GM21717 (cell line): ENCODE results near the gene HTRA2.
"Not testable (repeated sequence)": the region's sequence is repeated elsewhere in the genome, so short reads cannot be mapped to it uniquely, and the experiment has no call there.

ENCODE experiments used
- ATAC-seq: cut with Tn5 transposase; IDR thresholded peaks from one replicate; pipeline ENCODE4 v1.9.1; 2021; ENCODE audit warnings: mild to moderate bottlenecking, moderate library complexity; ENCODE audit not compliant: unreplicated experiment

Gene HTRA2

GRCh38 chr2:74558284-74559230 is 28.8 kb downstream of the HTRA2 start:
- ATAC-seq: no peak

GRCh38 chr2:74559912-74560311 is 30.2 kb downstream of the HTRA2 start:
- ATAC-seq: no peak

DNA sequence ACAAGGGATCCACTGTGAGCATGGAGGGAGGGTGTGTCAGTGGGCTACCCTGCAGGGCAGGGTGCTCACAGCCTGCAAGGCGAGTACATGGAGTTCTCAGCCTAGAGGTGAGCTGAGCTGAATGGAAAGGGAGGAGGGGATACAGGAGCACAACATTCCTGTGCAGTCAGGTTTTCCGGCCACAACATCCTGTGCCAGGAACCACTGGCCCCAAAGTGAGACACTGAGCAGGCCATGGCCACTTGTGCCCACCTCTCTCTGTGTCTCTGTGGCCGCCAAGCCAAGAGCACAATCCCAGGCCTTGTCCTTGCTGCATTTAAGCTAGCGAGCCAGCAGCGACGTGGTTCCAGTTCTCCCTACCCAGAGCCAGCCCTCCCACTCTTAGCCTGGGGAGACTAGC is 30.9 kb downstream of the HTRA2 start:
- no peak for ATAC-seq

GRCh38 chr2:74561022-74561421 is 31.3 kb downstream of the HTRA2 start:
- not testable (repeated sequence) for ATAC-seq

- ATAC-seq: no peak
These were observed 32.5 kb downstream of the HTRA2 start for GRCh38 chr2:74562126-74562775.

DNA sequence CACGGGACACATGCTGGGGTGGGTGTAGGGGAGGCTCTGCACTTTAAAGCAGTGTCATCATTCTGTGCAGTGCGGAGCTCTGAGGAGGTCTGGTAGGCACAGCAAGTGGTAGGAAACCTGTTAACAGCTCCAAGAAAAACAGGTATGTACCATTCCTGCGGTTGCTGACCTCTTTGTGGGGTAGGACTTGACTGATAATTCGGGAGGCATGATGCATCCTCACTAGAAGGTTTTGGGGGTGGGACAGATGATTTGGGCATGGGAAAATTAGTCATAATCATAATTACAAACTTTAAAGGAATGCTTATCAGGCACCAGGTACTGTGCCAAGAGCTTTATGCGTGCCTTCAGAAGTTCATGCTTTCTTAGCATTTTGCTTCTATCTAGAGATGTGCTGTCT is 34.5 kb downstream of the HTRA2 start:
- ATAC-seq: no peak

DNA sequence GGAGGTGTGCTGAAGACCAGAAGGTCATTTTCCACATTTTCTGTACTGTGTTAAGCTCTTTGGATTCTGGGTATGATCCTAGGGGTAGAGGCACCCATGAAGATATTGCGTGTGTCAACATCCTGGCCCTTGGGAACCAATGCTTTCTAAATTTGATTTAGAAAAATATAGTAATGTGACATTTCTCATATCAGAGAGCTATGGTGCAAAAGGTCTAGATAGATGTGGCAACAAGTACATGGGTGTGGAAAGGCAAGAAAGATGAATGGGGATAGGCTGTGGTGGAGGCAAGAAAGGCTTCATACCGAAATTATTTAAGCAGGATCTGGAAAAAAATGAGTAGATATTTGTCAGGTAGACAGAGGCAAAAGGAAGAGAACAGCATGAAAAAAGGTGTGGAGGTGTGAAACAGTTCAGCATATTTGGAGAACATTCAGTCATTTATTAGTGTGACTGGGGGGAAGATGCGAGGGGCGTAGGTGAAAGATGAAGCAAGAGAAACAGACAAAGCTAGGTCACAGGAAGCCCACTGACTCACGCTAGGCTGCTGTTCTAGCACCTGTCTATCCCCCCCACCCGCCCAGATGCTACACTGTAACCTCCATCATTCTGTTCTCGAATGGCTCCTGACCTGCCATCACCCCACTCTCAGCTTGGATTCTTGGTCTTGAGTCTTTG is 36.5 kb downstream of the HTRA2 start:
- ATAC-seq: no peak

- no peak for ATAC-seq
These were observed 37.0 kb downstream of the HTRA2 start for GRCh38 chr2:74566754-74567085.

GRCh38 chr2:74567881-74568280 is 38.1 kb downstream of the HTRA2 start:
- ATAC-seq: no peak

DNA sequence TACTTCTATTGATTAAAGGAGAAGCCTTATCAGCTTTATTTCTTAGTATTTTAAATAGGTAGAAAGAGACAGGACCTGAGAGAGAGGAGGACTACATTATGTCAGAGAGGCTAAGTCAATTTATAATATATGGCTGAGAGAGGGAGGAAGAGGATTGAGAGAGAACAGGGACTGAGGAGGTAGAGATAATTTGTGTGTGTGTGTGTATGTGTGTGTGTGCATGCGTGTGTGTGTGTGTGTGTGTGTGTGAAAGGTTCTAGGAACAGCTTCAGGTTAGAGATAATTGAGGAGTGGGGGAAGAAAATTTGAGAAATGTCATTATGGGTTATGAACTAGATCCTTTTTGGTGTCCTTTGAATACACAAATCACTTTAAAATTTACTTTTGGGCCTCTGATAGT is 40.0 kb downstream of the HTRA2 start:
- ATAC-seq: no peak

GRCh38 chr2:74571058-74571457 is 41.3 kb downstream of the HTRA2 start:
- peak; percentile 62 for ATAC-seq

DNA sequence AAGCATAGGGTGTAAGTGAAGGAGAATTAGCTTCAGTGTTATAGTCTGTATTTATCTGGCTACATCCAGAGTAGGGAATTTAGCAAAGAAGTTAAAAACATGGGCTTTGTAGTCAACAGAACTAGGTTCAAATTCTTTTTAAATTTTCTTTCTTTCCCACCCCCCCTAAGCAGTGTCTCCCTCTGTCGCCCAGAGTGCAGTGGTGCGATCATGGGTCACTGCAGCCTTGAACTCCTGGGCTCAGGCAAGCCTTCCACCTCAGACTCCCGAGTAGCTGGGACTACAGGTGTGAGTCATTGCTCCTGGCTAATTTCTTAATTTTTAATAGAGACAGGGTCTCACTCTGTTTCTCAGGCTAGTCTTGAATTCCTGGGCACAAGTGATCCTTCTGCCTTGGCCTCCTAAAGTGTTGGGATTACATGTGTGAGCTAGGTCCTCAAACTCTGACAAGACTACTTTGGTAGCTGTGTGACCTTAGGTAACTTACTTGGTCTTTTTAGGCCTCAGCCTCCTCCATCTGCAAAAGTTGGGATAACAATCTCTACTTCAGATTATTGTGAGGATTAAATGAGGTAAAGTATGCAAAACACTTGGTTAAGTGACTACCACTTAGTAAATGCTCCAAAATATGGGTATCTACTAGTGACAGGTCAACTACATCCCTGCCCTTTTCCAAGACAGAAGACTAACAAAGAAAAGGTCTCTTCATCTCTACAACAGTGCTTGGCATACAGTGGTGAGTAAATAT is 42.6 kb downstream of the HTRA2 start:
- no peak for ATAC-seq

- no peak for ATAC-seq
These were observed 44.2 kb downstream of the HTRA2 start for GRCh38 chr2:74573747-74574562.

- ATAC-seq: no peak
These were observed 45.6 kb downstream of the HTRA2 start for GRCh38 chr2:74575320-74575719.

DNA sequence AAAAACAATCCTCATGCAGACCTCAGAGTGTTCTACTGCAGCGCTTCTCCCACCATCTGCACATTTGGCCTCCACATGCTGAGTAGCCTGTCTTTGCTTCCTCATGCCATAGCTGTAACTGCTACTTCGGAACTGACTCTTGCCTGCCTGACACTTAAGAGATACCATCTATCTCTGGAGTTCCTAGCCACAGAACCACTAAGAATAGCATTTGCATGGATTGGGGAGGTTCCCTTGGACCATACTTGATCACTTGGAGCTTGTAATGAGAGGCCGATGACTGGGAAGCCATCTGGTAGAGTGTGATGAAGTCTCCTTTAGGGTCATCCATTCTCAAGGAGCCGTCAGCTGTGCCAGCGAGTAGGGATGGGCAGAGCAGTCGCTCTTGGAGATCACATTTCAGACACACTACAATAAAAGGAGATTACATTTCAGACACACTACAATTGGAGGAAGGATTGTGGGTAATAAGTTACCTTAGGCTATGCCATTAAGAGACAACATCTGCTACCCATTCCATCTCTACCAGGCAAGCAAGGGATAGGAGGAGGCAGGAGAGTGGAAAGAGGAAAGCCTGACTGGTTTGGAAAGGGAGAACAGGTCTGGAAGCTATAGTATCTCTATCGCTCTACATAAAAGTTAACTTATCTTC is 46.6 kb downstream of the HTRA2 start:
- ATAC-seq: no peak

DNA sequence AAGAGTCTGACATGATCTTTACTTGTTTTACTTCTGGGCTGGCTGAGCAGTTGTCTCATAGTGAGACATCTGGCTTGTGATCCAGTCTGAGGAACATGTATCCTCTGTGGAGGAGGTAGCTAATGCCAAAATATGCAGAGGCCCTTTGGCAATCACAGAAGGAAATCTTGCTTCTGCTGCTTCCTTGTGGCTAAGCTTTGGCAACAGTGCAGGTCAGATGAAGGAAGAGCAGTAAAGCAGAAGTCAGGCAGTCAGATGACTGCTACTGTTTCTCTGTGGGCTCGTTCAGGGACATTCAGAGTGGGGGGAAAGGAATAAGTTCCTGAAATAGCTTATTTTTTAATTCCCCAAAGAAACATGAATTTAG is 47.1 kb downstream of the HTRA2 start:
- ATAC-seq: no peak

DNA sequence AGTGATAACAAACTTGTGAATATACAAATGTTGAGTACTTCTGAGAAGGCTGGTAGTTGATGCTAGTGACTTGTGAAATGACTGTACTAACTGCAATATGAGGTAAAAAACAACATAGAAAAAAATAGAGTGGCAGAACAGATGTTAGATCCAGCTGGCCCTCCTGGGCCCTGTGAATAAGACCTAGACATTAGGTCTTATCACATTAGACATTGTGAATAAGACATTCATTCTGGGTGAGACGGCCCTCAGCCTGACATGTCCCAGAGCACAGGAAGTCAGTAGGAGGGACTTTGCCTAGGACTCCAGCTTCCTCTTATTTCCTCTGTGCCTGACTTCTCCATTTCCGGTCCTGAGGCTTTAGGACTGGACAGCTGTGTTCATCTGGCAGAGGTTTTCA is 47.7 kb downstream of the HTRA2 start:
- peak; percentile 35 for ATAC-seq

DNA sequence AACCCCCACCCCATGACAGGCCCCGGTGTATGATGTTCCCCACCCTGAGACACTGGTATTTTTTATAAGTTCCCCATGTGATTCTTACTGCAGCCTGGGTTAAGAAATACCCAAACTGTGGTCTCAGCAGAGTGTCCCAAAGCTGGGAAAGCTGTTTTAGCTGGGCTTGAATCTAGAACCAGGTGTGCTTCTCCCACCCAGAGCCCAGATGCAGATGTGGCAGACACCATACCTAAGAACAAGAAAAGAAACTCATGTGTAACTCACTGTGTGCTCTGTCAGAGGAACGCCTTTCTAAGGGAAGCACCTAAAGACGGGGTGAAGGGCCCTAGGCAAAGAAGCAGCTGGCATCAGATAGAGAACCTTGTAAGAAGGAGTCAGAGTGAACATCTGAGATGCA is 48.7 kb downstream of the HTRA2 start:
- ATAC-seq: peak; percentile 52

DNA sequence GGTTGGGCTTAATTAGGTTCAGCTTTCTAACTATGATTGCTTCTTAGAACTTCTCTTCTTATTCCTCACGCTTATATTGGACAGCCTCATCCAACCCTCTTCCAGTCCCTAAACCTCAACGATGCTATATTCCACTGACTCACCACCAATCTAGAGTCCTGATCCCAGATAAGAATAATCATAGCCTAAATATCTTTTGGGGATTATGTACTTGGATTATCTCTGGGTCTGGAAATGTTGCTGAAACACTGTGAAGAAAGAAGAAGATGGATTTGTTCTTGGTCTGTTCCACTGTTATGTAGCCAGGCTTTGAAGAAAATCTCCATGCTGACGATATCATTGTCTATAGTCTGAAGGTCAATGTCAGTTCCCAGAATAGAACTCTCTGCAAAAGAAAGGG is 51.7 kb downstream of the HTRA2 start:
- no peak for ATAC-seq

DNA sequence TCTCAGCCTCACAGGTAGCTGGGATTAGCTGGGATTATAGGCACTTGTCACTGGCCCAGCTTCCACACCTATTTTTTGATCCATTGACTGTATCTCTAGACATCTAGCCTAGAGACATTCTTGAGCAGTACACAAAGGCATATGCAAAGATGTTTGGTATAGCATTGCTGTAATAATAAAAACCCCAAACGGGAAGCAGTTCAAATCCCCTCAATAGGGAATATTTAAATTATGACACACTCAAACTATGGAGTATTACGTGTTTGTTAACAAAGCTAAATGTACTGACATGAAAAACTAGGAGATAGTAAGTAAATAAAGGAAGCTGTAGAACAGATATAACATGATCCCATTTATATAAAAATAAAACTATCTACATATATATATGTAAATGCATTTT is 52.5 kb downstream of the HTRA2 start:
- ATAC-seq: no peak
